Raji (cell line): ENCODE results near the gene KIF19.

Experiments used
- POLR2A ChIP-seq: IDR thresholded peaks from 2 replicates; pipeline ENCODE4 v1.6.1; 2011; ENCODE audit warnings: low read depth, low read length, control low read depth; ENCODE audit not compliant: insufficient read depth

Gene KIF19

GRCh38 chr17:74345433-74346241 is 19.6 kb downstream of the KIF19 start:
- no peak for TF ChIP-seq POLR2A

GRCh38 chr17:74347646-74348045 is 21.6 kb downstream of the KIF19 start:
- TF ChIP-seq POLR2A: no peak

DNA sequence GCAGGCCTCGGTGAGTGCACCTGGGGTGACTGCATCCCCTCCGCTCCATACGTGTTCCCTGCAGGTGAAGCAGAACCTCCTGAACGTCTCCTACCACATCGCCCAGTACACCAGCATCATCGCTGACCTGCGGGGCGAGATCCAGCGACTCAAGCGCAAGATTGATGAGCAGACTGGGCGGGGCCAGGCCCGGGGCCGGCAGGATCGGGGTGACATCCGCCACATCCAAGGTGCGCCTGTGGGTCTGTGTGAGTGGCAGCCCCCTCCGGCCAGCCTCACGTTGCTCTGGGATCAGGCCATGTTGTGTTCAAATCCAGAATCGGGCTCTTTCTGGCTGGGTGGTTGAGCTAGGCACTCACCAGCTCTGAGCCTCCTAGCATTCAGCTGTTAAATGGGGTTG is 23.1 kb downstream of the KIF19 start:
- TF ChIP-seq POLR2A: no peak

DNA sequence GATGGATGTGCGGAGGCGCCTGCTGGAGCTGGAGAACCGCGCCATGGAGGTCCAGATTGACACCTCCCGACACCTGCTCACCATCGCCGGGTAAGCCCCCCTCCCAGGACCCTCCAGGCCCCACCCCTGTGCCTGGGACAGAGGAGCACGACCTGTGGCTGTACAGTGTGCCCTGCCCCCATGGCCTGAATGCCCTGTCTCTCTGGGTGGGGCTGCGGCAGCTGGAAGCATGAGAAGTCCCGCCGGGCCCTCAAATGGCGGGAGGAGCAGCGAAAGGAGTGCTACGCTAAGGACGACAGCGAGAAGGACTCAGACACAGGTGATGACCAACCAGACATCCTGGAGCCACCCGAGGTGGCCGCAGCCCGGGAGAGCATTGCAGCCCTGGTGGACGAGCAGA is 24.5 kb downstream of the KIF19 start:
- no peak for TF ChIP-seq POLR2A

DNA sequence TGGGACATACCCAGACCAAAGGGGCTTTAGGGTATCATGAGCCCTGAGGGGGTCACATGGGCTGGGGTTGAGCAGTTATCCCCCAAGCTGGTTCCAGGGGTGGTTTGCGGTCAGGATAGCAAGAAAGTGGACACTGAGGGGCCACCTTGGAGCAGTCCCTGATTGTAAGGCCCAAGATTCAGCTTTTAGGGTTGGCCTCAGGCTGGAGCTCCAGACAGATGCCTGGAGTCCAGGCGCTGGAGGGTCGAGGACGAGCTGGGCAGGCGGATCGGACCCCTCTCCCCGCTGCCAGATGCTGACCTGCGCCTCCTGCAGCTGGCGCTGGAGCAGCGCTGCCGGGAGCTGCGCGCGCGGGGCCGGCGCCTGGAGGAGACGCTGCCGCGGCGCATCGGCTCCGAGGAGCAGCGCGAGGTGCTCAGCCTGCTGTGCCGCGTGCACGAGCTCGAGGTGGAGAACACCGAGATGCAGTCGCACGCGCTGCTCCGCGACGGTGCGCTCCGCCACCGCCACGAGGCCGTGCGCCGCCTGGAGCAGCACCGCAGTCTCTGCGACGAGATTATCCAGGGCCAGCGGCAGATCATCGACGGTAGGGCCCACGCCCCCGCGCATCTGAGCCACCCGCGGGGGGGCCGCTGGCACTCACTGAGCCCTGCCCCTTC is 25.7 kb downstream of the KIF19 start:
- no peak for TF ChIP-seq POLR2A

DNA sequence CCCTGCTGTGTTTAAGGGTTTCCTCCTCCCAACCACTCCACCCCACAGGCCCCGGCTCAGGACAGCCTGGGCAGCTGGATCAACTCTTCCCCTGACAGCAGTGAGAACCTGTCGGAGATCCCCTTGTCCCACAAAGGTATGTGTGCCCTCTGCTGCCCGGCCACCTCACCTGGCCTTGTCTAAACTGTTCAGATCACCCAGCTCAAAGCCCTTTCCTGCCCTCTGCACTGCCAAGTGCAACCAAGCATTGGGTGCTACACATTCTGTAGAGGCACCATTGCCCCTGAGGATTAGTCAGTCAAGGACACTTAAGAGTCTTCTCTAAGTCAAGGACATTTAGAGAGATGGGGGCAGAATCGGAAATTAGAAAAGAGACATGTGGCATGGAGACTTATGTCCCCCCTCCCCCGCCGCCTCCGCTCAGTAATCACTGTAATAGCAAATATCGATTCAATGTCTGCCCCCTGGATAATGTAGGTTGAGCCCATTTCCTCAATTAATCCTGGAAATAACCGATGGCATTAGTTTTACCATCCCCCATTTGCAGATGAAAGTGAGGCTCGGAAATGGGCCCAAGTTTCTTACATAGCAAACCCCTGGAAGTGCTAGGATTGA is 27.5 kb downstream of the KIF19 start:
- no peak for TF ChIP-seq POLR2A

DNA sequence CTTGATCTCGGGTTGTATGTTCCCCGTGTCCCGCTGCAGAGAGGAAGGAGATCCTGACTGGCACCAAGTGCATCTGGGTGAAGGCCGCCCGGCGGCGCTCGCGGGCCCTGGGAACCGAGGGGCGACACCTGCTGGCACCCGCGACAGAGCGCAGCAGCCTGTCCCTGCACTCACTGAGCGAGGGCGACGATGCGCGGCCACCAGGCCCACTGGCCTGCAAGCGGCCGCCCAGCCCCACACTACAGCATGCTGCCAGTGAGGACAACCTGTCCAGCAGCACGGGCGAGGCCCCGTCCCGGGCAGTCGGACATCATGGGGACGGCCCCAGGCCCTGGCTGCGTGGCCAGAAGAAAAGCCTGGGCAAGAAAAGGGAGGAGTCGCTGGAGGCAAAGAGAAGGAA is 28.1 kb downstream of the KIF19 start:
- no peak for TF ChIP-seq POLR2A

DNA sequence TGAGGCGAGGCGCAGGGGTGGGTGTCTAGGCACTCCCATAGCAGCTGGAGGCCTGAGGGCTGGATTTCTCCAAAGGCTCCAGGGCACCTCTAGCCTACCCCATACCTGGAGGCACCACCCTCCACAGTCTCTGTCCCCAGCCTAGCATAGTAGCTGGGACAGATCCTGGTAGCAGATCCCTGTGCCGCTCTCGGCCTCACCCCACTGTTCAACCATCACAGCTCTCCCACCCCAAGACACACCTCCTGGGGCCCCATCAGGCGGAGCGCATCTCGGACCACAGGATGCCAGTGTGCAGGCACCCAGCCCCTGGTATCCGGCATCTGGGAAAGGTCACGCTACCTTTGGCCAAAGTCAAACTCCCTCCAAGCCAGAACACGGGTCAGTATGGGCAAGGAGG is 28.5 kb downstream of the KIF19 start:
- no peak for TF ChIP-seq POLR2A

DNA sequence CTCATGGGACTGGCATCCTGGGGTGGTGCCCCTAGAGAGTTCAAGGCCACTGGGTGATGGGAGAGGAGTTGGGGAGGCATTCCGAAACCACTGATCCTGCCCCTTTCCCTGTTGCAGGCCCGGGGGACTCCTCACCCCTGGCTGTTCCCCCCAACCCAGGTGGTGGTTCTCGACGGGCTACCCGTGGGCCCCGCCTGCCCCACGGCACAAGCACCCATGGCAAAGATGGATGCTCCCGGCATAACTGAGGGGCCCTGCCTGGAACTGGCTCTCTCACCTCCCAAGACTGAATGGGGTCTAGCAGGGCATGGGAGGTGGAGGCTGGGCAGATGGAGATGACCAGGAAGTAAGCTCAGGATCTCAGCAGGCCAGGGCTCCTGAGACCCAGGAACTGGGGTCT is 29.0 kb downstream of the KIF19 start:
- no peak for TF ChIP-seq POLR2A

DNA sequence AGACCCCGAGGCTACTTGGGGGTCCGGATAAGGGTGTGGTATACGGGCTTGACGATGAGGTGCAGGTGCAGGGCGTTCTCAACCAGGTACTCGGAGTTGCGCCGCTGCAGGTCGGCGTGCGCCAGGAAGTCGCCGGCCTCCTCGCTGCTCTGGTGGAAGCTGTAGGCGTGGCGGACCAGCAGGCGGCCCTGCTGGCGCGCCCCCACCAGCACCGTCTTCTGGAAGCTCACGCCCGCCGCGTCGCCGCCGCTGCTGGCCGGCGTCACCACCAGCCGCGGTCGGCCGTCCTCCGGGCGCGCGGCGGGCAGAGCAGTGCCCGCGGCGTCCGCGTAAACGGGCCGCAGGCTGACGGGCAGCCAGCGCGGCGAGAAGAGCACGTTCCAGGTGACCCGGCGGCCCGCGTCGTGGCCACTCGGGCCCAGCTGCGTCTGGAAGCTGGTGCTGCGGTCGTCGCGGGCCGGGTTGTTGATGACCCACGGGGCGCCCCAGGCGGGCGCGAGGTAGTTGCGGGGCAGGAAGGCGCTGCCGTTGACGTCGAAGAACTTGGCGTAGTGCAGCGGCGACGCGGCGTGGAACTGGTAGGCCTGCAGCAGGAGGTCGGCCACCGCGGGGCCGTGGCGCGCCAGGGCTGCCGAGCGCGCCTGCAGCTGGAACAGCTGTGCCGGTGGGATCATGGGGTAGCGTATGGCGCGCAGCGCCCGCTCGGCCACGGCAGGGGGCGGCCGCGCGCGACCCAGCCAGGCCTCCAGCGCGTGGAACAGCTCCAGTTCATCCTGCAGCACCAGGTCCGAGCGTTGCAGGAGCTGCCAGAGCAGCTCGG is 30.8 kb downstream of the KIF19 start:
- no peak for TF ChIP-seq POLR2A

GRCh38 chr17:74357466-74357809 is 31.4 kb downstream of the KIF19 start:
- no peak for TF ChIP-seq POLR2A

DNA sequence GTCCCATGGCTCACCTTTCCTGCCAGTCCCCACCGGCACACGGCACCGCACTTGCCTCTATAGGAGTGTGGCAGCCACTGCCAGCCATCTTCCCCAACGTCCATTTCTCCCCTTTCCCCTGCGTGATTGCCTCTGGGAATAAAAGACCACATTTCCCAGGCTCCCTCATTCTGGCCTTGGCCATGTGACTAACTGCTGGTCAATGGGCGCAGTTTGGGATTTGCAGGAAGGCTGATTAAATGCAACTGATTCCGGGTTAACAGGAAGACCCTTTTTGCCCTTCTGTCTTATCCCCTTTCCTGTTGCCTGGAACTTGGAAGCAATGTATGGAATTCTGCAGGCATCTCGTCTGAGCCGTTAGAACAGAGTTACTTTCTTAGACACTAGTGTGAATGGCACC is 32.7 kb downstream of the KIF19 start:
- TF ChIP-seq POLR2A: no peak

- TF ChIP-seq POLR2A: no peak
These were observed 33.9 kb downstream of the KIF19 start for GRCh38 chr17:74359916-74360315.

DNA sequence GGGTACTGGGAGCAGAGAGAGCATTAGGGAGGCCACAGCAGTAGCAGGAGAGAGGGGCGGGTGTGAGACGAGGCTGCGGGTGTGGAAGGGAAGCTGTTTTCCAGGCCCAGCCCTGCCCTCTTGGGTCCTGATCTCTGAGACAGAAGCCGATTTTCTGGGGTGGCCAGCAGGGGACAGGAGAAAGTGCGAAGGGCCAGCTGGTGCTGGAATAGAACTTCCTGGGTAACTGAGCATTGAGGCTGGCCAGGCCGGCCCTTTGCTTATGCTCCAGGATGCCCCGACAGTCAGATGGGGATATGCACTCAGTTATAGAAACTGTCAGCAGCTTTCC is 34.8 kb downstream of the KIF19 start:
- no peak for TF ChIP-seq POLR2A

DNA sequence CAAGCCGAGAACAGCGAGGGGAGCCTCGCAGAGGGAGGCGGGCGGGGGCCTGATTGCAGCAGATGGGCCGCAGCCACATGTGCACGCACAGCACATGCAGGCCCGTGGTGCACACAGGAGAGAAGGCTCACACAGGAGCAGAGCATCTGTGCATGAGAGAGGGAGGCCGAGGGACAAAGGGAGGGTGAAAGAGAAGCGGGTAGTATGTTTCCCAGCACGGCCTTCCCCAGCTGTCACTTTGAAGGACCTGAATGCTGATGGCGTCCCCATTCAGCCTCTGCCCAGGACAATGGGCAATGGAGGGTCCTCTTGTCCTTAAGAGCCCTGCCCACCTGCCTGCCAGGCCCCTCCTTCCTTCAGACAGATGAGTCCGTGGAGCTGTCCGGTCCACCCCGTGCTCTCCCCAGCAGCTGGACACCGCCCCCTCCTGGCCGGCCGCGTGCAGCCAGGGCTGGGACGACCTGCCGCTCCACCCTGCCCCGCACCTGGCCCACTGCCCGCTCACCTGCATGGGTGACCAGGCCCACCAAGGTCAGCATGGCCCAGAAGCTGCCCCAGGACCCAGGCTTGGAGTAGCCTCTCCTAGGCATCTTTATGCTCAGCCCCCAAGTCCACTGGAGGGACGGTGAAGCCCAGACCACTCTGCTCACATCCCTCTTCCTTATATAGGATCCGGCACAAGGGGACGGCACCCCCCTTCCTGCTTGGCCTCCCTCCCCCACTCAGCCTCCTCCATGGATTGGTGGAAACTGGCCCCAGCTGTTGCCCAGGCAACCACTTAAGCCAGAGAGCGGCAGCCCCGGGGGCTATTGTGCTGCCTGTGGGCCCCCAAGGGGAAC is 35.4 kb downstream of the KIF19 start, which contains the start of gene BTBD17:
Gene BTBD17 (minus strand): TSS at position 639 of the 839 bp plus-strand sequence. CDS start 49 bp downstream, at position 590.
- TF ChIP-seq POLR2A: no peak
